Measurements from ENCODE around the gene PRR5L.

DNA sequence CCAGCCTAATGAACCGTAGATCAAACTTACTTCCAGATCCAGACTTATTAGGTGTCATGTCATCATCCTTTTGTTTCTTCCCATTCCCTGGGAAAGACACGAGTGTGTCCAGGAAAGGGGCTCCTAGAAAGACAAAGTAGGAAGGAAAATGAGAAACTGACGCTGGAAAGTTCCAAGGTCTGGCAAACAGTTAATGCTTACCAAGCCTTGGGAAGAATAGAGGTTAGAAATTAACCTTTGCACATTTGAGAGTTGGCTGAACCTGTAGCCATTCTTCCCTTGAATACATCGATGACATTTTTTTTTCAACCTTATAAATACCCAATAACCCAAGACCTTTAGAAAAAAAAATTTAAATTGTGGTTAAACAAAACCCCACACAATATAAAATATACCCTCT, 136.7 kb downstream of the PRR5L start:
- TF ChIP-seq TAF1 (IDR thresholded peaks at IDR 0.05; ENCODE audit: low read depth, low read length) (no peak), POLR2A (IDR thresholded peaks at IDR 0.05; ENCODE audit: low read depth, low read length) (no peak), SPI1 (IDR thresholded peaks at IDR 0.05; ENCODE audit: low read depth, low read length) (no peak), POLR2AphosphoS5 (IDR thresholded peaks at IDR 0.05; ENCODE audit: low read depth, low read length) (no peak)

Measured in GM12891 (cell line).